Measurements from ENCODE around the gene PHF20.
"Not testable (repeated sequence)": the region's sequence is repeated elsewhere in the genome, so short reads cannot be mapped to it uniquely, and the experiment has no call there.

PHF20 gene

GRCh38 chr20:35885212-35885611 lies 113.4 kb downstream of the PHF20 start:
- no peak for TF ChIP-seq CTCF (IDR thresholded peaks at IDR 0.05; ENCODE audit: extremely low read depth, missing control alignments)
- DNase-seq (ENCODE audit: low spot score): no peak

GRCh38 chr20:35886537-35886936 lies 114.7 kb downstream of the PHF20 start:
- DNase-seq (ENCODE audit: low spot score): no peak

GRCh38 chr20:35887393-35888064 lies 115.7 kb downstream of the PHF20 start:
- TF ChIP-seq CTCF (IDR thresholded peaks at IDR 0.05; ENCODE audit: extremely low read depth, missing control alignments): no peak
- no peak for DNase-seq (ENCODE audit: low spot score)

More at GRCh38 chr20:35886537-35886936, 114.7 kb downstream of the PHF20 start:
- TF ChIP-seq CTCF (IDR thresholded peaks at IDR 0.05; ENCODE audit: extremely low read depth, missing control alignments): no peak

GRCh38 chr20:35888657-35889056 lies 116.8 kb downstream of the PHF20 start:
- no peak for DNase-seq (ENCODE audit: low spot score)
- TF ChIP-seq CTCF (IDR thresholded peaks at IDR 0.05; ENCODE audit: extremely low read depth, missing control alignments): no peak

GRCh38 chr20:35891375-35891774 lies 119.6 kb downstream of the PHF20 start:
- no peak for DNase-seq (ENCODE audit: low spot score)
- no peak for TF ChIP-seq CTCF (IDR thresholded peaks at IDR 0.05; ENCODE audit: extremely low read depth, missing control alignments)

GRCh38 chr20:35892871-35893270 lies 121.1 kb downstream of the PHF20 start:
- DNase-seq (ENCODE audit: low spot score): no peak
- no peak for TF ChIP-seq CTCF (IDR thresholded peaks at IDR 0.05; ENCODE audit: extremely low read depth, missing control alignments)

GRCh38 chr20:35893942-35894341 lies 122.1 kb downstream of the PHF20 start:
- TF ChIP-seq CTCF (IDR thresholded peaks at IDR 0.05; ENCODE audit: extremely low read depth, missing control alignments): no peak
- DNase-seq (ENCODE audit: low spot score): peak; percentile 59

- DNase-seq (ENCODE audit: low spot score): not testable (repeated sequence)
Observed at GRCh38 chr20:35895516-35895915, 123.7 kb downstream of the PHF20 start.

Measured in GM20000 (cell line).